HepG2 (cell line): Measurements from ENCODE around the gene PSMC3IP. TPM values are rescaled to one million over a fixed set of nuclear protein-coding genes. Genes with fewer than 3 reads are reported as not detected.
A peak's percentile ranks its signal among the peaks of the same experiment; 100 is the strongest.

Source experiments
- ARHGAP35 ChIP-seq: sonication (generic); formaldehyde crosslinking; IDR thresholded peaks from 2 replicates; pipeline ENCODE4 v1.9.0; 2022; ENCODE audit warnings: mild to moderate bottlenecking, inconsistent platforms, moderate library complexity, missing genetic modification reagents, borderline replicate concordance
- E2F2 ChIP-seq: sonication (generic); formaldehyde crosslinking; IDR thresholded peaks from 2 replicates; pipeline ENCODE4 v1.4.0; 2020; ENCODE audit warnings: missing genetic modification reagents, borderline replicate concordance
- HMG20B ChIP-seq: conservative IDR thresholded peaks from 2 replicates; pipeline ENCODE4 v1.6.1; 2016; ENCODE audit warnings: missing genetic modification reagents, missing compliant biosample characterization
- MBD4 ChIP-seq: IDR thresholded peaks from 2 replicates; pipeline ENCODE4 v1.6.1; 2012; ENCODE audit warnings: low read length, inconsistent platforms, borderline replicate concordance
- PTBP1 ChIP-seq: fragments of 200-400 bp; formaldehyde crosslinking; IDR thresholded peaks from 2 replicates; pipeline ENCODE4 v1.6.1; 2018; ENCODE audit warnings: low read length, low read depth; ENCODE audit not compliant: poor library complexity, severe bottlenecking
- REPIN1 ChIP-seq: sonication (generic); formaldehyde crosslinking; IDR thresholded peaks from 2 replicates; pipeline ENCODE4 v1.8.0; 2022; ENCODE audit warnings: missing genetic modification reagents, low read depth, mild to moderate bottlenecking, borderline replicate concordance
- SIN3A ChIP-seq: IDR thresholded peaks from 2 replicates; pipeline ENCODE4 v1.6.1; 2011; ENCODE audit warnings: low read depth, mild to moderate bottlenecking, control low read depth, low read length, borderline replicate concordance
- SMAD9 ChIP-seq: sonication (generic); formaldehyde crosslinking; IDR thresholded peaks from 2 replicates; pipeline ENCODE4 v1.5.1; 2020; ENCODE audit warnings: mild to moderate bottlenecking, missing genetic modification reagents
- TP53 ChIP-seq: sonication (generic); formaldehyde crosslinking; conservative IDR thresholded peaks from 2 replicates; pipeline ENCODE4 v1.4.0; 2020; ENCODE audit warnings: missing genetic modification reagents
- ZBTB42 ChIP-seq: sonication (generic); formaldehyde crosslinking; IDR thresholded peaks from 2 replicates; pipeline ENCODE4 v1.5.0; 2020; ENCODE audit warnings: mild to moderate bottlenecking, missing genetic modification reagents
- ZNF101 ChIP-seq: sonication (generic); formaldehyde crosslinking; IDR thresholded peaks from 2 replicates; pipeline ENCODE4 v1.4.0; 2020; ENCODE audit warnings: mild to moderate bottlenecking, low read depth, missing genetic modification reagents, borderline replicate concordance
- ZNF282 ChIP-seq: fragments of 450-650 bp; IDR thresholded peaks from 2 replicates; pipeline ENCODE4 v1.6.1; 2018; ENCODE audit not compliant: partially characterized antibody
- ZNF329 ChIP-seq: sonication (generic); formaldehyde crosslinking; IDR thresholded peaks from 2 replicates; pipeline ENCODE4 v1.9.0; 2021; ENCODE audit warnings: low read depth, mild to moderate bottlenecking, missing genetic modification reagents
- ZNF337 ChIP-seq: sonication (generic); formaldehyde crosslinking; IDR thresholded peaks from 2 replicates; pipeline ENCODE4 v1.5.1; 2020; ENCODE audit warnings: missing genetic modification reagents, low read depth, mild to moderate bottlenecking, borderline replicate concordance
- ZNF430 ChIP-seq: sonication (generic); formaldehyde crosslinking; IDR thresholded peaks from 2 replicates; pipeline ENCODE4 v1.9.0; 2021; ENCODE audit warnings: mild to moderate bottlenecking, missing genetic modification reagents
- ZNF546 ChIP-seq: sonication (generic); formaldehyde crosslinking; conservative IDR thresholded peaks from 2 replicates; pipeline ENCODE4 v1.8.1; 2023; ENCODE audit warnings: mild to moderate bottlenecking, missing genetic modification reagents
- ZNF720 ChIP-seq: sonication (generic); formaldehyde crosslinking; IDR thresholded peaks from 2 replicates; pipeline ENCODE4 v1.4.0; 2020; ENCODE audit warnings: missing genetic modification reagents
- ZNF746 ChIP-seq: sonication (generic); formaldehyde crosslinking; IDR thresholded peaks from 2 replicates; pipeline ENCODE4 v1.8.0; 2022; ENCODE audit warnings: mild to moderate bottlenecking, missing genetic modification reagents
- ZNF782 ChIP-seq: sonication (generic); formaldehyde crosslinking; IDR thresholded peaks from 2 replicates; pipeline ENCODE4 v1.4.0; 2020; ENCODE audit warnings: missing genetic modification reagents, mild to moderate bottlenecking, borderline replicate concordance
- polyA plus RNA-seq, 8 experiments: library from polyadenylated mRNA; depleted of rRNA in 3 of 8; stranded (reverse) in 7 of 8; unstranded in 1 of 8; fragments of >200 nt; fragmentation: Illumina TruSeq in 4 of 8; extraction: Trizol in 4 of 8; gene quantifications; 2 replicates each; pipeline versions ENCODE4 v1.2.1 to v1.2.3, GENCODE V29; 2011 to 2016; ENCODE audit warnings: low read depth in 4 of 8, missing spikeins in 1 of 8, mixed read lengths in 1 of 8; ENCODE audit not compliant: insufficient read depth in 1 of 8
- total RNA-seq, 5 experiments: library from RNA; depleted of rRNA; stranded (reverse); fragments of >200 nt; fragmentation: Illumina TruSeq; extraction: Trizol; gene quantifications; 2 replicates each; pipeline ENCODE4 v1.2.3, GENCODE V29; 2016; ENCODE audit warnings: low read depth in 1 of 5
- TF ChIP-seq, protein P1 (sequence below): sonication (generic); formaldehyde crosslinking; IDR thresholded peaks from 2 replicates; pipeline ENCODE4 v1.5.1; 2020; ENCODE audit warnings: missing genetic modification reagents, mild to moderate bottlenecking, borderline replicate concordance
- TF ChIP-seq, protein P2 (sequence below): sonication (generic); IDR thresholded peaks from 2 replicates; pipeline ENCODE4 v1.6.1; 2016; ENCODE audit warnings: low read depth, borderline replicate concordance
- TF ChIP-seq, protein P3 (sequence below): sonication (generic); formaldehyde crosslinking; IDR thresholded peaks from 2 replicates; pipeline ENCODE4 v1.5.0; 2020; ENCODE audit warnings: missing genetic modification reagents, mild to moderate bottlenecking, borderline replicate concordance
- TF ChIP-seq, protein P4 (sequence below), 2 experiments: sonication (generic) in 1 of 2; formaldehyde crosslinking in 1 of 2; IDR thresholded peaks; 2 replicates each; pipeline versions ENCODE4 v1.5.1 to v1.6.1; 2011 to 2020; ENCODE audit warnings: borderline replicate concordance in 1 of 2, low read depth in 1 of 2, low read length in 1 of 2, mild to moderate bottlenecking in 1 of 2, missing genetic modification reagents in 1 of 2, moderate library complexity in 1 of 2

Gene PSMC3IP
- total and polyA plus RNA-seq, 2 of the 13 experiments (the other 11 are each of a cell fraction or from before 2014, with no cell fraction given), result 6.5 to 22.4 TPM

DNA sequence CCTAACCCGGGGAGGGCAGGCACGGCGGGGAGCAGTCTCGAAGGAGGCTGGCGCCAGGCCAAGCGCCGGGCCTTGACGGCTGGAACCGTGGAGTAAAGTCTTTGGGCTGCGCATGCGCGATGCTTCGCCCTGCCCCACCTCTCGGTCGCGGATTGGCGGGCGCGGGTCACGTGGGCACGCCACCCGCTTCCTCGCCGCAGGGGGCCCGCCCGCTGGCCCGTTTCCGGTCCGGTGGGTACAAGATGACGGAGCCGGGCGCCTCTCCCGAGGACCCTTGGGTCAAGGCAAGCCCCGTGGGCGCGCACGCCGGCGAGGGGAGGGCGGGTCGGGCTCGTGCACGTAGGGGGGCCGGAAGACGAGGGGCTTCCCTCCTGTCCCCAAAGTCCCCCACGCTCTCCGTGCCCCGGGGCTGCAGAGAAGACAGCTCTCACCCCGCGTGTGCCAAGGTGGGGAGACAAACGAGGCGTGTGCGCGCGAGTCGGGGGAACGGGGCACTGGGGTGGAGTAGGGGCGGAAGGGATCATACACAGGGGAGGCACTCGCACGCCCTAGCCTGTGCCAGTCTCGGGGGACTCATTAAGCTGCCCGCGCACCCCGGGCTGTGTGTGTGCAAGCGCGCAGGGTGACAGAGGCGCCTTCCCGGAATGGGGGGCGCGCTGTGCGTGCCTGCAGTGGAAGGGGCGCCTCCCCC, 10.5 kb downstream of the PSMC3IP start, which contains the start of gene MLX (continued):
- TF ChIP-seq E2F2 (CRISPR knock-in tag), result no peak
- TF ChIP-seq SMAD9, result peak; percentile 51; the same call in 1 of the 2 replicates
- TF ChIP-seq, protein P1, sequence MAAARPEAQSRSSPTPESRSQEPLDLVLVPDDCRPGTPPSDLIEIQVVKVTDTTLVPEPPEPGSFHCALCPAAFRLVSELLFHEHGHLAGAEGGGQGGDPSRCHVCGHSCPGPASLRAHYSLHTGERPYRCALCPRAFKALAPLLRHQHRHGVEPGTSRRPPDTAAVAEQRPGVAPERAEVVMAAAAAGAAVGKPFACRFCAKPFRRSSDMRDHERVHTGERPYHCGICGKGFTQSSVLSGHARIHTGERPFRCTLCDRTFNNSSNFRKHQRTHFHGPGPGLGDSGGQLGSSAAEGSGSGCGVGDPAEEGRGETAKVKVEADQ (CRISPR knock-in tag), result peak; percentile 90; the same call in 1 of the 2 replicates
- no peak for TF ChIP-seq TP53 (CRISPR knock-in tag)
- TF ChIP-seq, protein P2, sequence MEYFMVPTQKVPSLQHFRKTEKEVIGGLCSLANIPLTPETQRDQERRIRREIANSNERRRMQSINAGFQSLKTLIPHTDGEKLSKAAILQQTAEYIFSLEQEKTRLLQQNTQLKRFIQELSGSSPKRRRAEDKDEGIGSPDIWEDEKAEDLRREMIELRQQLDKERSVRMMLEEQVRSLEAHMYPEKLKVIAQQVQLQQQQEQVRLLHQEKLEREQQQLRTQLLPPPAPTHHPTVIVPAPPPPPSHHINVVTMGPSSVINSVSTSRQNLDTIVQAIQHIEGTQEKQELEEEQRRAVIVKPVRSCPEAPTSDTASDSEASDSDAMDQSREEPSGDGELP, result peak; percentile 80; the same call in 1 of the 2 replicates
- peak; percentile 46; the same call in 1 of the 2 replicates for TF ChIP-seq ZNF329 (CRISPR knock-in tag)
- no peak for TF ChIP-seq ZNF101 (CRISPR knock-in tag)
- TF ChIP-seq ZNF337, result peak; percentile 74; the same call in 1 of the 2 replicates
- peak; percentile 28; the same call in 1 of the 2 replicates for TF ChIP-seq ARHGAP35 (CRISPR knock-in tag)
- TF ChIP-seq ZNF546 (CRISPR knock-in tag), result no peak
- peak; percentile 92 for TF ChIP-seq ZNF746 (CRISPR knock-in tag)
- peak; percentile 91 for TF ChIP-seq SIN3A
- TF ChIP-seq ZNF782 (CRISPR knock-in tag), result peak; percentile 73; the same call in 1 of the 2 replicates
- no peak for TF ChIP-seq ZBTB42 (CRISPR knock-in tag)
- no peak for TF ChIP-seq ZNF720
- TF ChIP-seq, protein P3, sequence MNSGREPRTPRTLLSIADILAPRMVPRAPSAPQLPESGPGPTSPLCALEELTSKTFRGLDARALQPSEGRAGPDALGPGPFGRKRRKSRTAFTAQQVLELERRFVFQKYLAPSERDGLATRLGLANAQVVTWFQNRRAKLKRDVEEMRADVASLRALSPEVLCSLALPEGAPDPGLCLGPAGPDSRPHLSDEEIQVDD (CRISPR knock-in tag), result no peak
- TF ChIP-seq ZNF282, result no peak
- TF ChIP-seq ZNF430, result peak; percentile 98
- TF ChIP-seq, protein P4, sequence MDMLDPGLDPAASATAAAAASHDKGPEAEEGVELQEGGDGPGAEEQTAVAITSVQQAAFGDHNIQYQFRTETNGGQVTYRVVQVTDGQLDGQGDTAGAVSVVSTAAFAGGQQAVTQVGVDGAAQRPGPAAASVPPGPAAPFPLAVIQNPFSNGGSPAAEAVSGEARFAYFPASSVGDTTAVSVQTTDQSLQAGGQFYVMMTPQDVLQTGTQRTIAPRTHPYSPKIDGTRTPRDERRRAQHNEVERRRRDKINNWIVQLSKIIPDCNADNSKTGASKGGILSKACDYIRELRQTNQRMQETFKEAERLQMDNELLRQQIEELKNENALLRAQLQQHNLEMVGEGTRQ (IDR thresholded peaks at IDR 0.05; ENCODE audit: low read depth, low read length), result peak; percentile 97
- TF ChIP-seq, protein P4 (CRISPR knock-in tag; IDR thresholded peaks at IDR 0.05; ENCODE audit: borderline replicate concordance), result peak; percentile 99
- no peak for TF ChIP-seq MBD4
- no peak for TF ChIP-seq HMG20B (CRISPR knock-in tag)
- TF ChIP-seq REPIN1 (CRISPR knock-in tag), result peak; percentile 93
- no peak for TF ChIP-seq PTBP1
